PC-3 (cell line): Measurements from ENCODE around the gene GNAT3.

Experiments
- EZH2 ChIP-seq: fragments of 300-600 bp; sonication (generic); IDR thresholded peaks from one replicate; pipeline ENCODE4 v1.6.1; 2017; ENCODE audit warnings: antibody characterized with exemption, mild to moderate bottlenecking, low read length; ENCODE audit not compliant: unreplicated experiment
- TF ChIP-seq, protein P1 (sequence below): fragments of 300-600 bp; sonication (generic); conservative IDR thresholded peaks from 2 replicates; pipeline ENCODE4 v1.5.1; 2017; ENCODE audit warnings: antibody characterized with exemption, low read depth, mild to moderate bottlenecking, low read length

DNA sequence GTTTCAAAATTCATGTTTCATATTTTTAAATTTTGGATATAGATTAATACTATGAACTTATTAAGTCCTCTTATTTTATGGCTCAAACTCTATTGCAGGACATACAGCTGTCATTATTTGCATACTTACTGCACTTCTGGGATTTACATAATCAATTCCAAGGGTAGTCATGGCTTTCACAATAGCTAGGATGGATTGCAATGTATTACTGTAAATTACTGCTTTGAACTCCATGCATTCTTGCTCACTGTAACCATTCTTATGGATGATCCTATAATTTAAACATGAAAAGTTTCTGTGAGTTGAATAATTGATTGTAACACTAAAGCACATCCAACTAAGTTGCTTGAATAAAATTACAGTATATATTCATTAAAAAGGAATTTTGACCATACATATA is 23.5 kb downstream of the GNAT3 start:
- TF ChIP-seq, protein P1, sequence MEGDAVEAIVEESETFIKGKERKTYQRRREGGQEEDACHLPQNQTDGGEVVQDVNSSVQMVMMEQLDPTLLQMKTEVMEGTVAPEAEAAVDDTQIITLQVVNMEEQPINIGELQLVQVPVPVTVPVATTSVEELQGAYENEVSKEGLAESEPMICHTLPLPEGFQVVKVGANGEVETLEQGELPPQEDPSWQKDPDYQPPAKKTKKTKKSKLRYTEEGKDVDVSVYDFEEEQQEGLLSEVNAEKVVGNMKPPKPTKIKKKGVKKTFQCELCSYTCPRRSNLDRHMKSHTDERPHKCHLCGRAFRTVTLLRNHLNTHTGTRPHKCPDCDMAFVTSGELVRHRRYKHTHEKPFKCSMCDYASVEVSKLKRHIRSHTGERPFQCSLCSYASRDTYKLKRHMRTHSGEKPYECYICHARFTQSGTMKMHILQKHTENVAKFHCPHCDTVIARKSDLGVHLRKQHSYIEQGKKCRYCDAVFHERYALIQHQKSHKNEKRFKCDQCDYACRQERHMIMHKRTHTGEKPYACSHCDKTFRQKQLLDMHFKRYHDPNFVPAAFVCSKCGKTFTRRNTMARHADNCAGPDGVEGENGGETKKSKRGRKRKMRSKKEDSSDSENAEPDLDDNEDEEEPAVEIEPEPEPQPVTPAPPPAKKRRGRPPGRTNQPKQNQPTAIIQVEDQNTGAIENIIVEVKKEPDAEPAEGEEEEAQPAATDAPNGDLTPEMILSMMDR = no peak
- no peak for TF ChIP-seq EZH2
